ENCODE data around the gene RASAL3.
"Not testable (repeated sequence)": the region's sequence is repeated elsewhere in the genome, so short reads cannot be mapped to it uniquely, and the experiment has no call there.

The RASAL3 gene

DNA sequence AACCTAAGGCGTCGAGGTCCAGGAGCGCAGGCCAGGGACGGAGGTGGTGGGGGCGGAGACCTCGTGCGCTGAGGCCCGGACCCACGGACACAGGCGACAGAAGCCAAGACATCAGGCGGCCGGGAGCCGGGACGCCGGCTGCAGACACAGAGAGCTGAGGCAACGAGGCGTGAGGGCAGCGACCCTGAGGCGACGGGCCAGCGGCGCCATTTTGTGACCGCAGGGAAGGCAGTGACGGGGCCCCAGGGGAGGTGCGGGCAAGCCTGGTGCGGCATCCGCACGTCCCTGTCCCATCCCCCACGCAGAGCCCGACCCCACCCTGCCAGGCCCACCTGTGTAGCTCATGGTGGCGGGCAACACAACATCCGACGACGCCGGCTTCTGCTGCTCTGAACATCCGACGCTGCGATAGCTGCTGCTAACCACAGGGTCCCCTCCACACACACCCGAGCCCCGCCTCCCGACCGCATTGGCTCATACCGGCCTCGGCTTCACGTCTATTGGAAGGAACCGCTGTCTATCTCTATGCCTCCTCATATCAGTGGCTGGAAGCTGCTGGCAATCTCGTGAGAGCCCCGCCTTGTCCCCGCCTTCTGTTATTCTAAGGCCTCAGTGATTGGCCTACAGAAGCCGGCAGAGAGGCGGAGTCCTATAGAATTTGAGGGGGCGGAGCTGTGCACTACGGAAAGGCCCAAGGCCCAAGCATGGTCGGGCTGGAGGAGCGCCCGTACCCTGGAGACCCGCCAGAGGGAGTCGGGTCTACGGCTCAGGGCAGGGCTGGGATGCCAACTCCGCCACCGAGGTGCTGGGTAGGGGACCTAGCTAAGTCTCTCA, 45.5 kb downstream of the RASAL3 start, which contains the start of gene AKAP8L:
AKAP8L (minus strand) TSS at position 410 of the 834 bp plus-strand sequence; CDS start at position 345, 65 bp downstream.
- peak; percentile 96 to 100 for DNase-seq

DNA sequence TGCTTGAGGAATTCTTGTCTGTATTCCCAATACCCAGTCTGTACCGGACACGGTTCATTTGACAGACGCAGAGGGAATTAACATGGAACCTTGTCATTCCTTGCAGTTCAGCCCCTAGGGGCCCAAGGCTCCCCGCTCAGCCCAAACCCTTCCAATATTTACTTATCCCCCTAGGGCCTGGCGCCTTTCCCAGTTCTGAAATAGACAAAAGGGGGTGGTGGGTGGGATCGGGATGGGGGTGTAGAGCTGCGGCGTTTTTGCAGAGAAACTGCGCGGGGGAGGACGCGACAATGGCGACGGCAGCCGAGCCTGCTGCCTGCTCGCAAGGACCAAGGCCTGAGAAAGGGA, 46.1 kb downstream of the RASAL3 start:
- DNase-seq = no peak

DNA sequence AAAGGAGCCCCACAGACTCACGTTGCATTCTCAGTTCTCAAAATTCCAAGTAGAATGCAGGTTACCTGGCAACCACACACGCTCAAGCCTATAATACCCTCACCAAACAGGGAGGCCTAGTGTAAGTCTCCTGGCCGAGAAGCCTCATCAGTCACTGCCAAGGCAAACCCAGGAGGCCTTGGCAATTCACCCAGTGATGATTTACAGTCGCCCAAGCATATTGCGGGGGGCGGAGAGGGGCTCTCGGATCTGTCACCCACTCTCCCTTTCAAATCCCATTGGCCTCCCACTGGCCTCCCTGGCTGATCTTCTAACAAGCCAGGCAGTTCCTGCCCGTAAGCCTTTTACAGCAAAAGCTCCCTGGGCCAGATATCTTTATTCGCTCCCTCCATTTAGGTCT, 46.6 kb downstream of the RASAL3 start:
- DNase-seq = no peak

DNA sequence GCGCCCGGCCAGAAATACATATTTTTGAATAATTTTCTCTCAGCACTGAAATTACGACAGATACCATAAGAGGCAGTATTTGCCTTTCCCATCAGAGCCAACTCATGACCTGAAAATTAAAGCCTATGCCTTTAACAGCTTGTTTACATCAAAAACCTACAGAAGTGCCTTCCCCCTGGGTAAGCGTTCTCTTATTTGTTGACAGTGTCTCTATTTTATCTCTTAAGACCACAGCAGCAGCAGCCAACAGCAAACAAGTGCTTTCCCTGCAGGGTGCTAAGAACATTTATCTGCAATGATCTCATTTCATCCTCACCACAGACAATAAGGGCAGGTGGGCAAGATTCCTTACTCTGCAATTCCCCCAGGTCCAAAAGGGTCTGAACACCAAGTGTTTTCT, 51.5 kb downstream of the RASAL3 start:
- no peak for DNase-seq

DNA sequence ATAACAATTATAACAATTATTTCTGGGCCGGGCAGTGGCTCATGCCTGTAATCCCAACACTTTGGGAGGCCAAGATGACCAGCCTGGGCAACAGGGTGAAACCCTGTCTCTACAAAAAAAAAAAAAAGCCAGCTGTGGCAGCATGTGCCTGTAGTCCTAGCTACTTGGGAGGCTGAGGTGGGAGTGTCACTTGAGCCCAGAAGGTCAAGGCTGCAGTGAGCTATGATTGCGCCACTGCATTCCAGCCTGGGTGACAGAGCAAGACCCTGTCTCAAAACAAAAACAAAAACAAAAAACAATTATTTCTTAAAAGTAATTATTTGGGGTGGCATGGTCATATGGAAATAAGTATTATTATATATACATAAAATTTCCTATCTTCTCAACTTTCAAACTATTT, 53.0 kb downstream of the RASAL3 start:
- DNase-seq = not testable (repeated sequence)

DNA sequence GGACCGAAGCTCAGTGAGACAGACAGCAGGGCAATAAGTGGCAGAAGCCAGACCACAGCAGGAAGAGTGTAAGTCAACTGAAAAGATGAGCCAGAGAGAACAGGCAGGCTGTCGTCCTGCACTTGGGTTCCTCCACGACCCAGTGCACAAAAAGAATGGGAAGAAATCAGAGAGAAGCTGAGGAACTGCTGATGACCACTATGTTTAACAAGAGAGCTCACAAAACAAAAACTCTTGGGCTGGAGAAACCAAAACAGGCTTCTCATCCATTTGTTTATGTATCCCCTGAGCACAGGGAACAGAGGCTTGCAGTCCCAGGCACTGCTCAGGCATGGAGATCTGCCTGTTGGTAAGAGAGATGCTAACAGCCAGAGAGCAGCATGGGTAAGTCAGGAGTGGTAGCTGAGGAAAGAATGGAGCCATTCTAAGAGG, 59.5 kb downstream of the RASAL3 start:
- no peak for DNase-seq

DNA sequence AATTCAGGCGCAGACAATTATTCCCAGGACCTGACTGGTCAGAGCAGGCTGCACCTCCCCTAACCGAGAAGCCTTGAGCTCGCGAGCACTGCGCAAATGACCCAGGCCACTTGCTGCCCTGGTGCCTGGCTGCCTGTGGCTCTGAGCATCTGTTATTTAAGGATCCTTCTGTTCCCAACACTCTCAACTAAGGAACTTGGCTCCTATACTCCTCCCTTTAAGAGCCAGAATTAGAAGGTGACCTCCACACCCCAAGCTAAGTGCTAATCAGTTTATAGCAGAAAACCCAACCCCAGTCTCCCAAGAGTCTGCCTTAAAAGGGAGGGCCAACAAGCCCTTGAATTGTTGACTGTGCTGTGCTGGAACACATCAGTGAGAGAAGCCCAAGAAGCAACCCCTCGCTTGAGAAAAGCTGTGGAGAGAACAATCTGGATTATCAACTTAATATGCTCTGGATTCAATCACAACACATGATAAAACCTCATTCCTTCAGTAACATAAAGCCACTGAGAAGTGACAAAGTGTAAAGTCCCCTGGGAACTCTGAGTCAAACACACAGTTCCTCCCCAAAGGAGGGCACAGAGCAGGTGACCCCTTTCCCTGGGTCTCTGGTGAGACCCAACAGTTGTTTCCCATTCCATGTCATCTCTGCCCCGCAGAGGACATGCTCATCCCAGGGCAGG, 60.1 kb downstream of the RASAL3 start:
- DNase-seq = no peak

DNA sequence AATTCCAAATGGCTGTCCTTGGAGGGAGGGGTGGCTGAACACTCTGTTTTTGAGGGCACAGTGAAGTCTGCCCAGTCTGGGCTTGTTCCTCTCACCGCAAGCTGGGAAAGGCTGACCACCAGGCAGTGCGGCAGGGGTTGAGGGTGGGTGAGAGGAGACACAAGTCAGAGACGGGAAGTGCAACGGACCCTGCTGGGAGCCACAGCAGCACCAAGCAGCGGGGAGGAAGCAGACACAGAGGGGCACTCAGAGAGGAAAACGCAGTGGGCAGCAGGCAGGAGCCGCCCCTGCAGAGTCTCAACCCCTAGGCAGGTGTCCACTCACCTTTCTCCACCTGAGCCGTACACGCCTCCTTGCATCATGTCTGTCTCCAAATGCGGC, 61.2 kb downstream of the RASAL3 start:
- DNase-seq = no peak

DNA sequence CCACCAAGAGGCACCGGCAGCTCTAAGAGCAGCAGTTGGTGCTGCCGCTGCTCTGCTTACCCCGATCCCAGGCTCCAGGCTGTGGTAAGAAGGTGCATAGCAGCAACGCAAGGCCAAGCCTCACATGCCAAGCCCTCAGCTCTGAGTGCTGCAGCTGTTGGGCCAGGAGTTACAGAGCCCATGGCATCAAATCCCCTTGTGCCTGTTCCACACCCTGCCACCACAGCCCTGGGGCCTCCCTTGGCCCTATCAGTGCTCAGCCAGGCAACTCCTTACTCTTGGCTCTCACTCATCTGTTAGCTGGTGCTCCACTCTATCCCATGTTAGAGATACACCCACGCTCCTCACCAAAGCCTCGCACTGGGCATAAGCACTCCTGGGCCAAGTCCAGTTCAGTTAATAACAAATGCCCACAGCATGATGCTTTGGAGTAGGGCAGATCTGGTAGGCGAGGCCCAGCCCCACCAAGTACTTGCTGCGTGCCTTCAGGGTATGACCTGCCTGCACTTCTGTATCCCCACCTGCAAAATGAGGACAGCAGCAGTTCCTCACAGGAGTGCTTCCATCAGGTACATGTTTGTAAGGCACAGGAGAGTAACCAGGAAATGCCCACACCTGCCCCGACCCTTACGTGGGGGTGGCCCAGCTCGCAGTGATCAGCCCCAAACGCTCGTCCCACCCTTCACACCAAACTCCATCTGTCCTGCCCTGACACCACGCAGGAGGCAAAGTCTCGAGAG, 61.8 kb downstream of the RASAL3 start:
- DNase-seq = no peak
